SK-N-SH treated with all-trans-retinoic acid at 6 μM for 48 hours (cell line): Measurements from ENCODE around the gene FAM89B.

ENCODE experiments used
- ATAC-seq: fragments of 200-7000 bp; cut with Tn5 transposase; 3 replicates; pipeline ENCODE4 v1.9.1; 2020; ENCODE audit warnings: mild to moderate bottlenecking, moderate library complexity
- ARNTL ChIP-seq: fragments of 450-650 bp; formaldehyde crosslinking; IDR thresholded peaks from 2 replicates; pipeline ENCODE4 v1.5.0; 2020; ENCODE audit warnings: low read depth, mild to moderate bottlenecking, moderate library complexity, borderline replicate concordance
- BACH2 ChIP-seq: fragments of 250-450 bp; sonication (Bioruptor Pico); IDR thresholded peaks from 2 replicates; pipeline ENCODE4 v1.9.0; 2021; ENCODE audit warnings: mild to moderate bottlenecking, borderline replicate concordance
- ESRRG ChIP-seq: fragments of 250-450 bp; sonication (Bioruptor Pico); IDR thresholded peaks from 2 replicates; pipeline ENCODE4 v1.6.1; 2021; ENCODE audit warnings: mild to moderate bottlenecking
- GLIS3 ChIP-seq: fragments of 250-450 bp; sonication (Bioruptor Pico); IDR thresholded peaks from 2 replicates; pipeline ENCODE4 v1.5.0; 2020; ENCODE audit warnings: mild to moderate bottlenecking, moderate library complexity
- ISL1 ChIP-seq: fragments of 250-450 bp; sonication (Bioruptor Pico); IDR thresholded peaks from 2 replicates; pipeline ENCODE4 v2.1.2; 2022; ENCODE audit warnings: mild to moderate bottlenecking, moderate library complexity
- OSR1 ChIP-seq: fragments of 250-450 bp; sonication (Bioruptor Pico); IDR thresholded peaks from 2 replicates; pipeline ENCODE4 v1.8.0; 2022; ENCODE audit warnings: moderate library complexity, mild to moderate bottlenecking, inconsistent platforms
- PATZ1 ChIP-seq: fragments of 250-450 bp; sonication (Bioruptor Pico); IDR thresholded peaks from 2 replicates; pipeline ENCODE4 v1.8.0; 2020; ENCODE audit warnings: mild to moderate bottlenecking, moderate library complexity, borderline replicate concordance
- POU6F1 ChIP-seq: fragments of 250-450 bp; sonication (Bioruptor Pico); IDR thresholded peaks from 2 replicates; pipeline ENCODE4 v1.8.0; 2021; ENCODE audit warnings: low read depth, mild to moderate bottlenecking, moderate library complexity, borderline replicate concordance
- PPARA ChIP-seq: fragments of 250-450 bp; sonication (Bioruptor Pico); IDR thresholded peaks from 2 replicates; pipeline ENCODE4 v1.5.0; 2020; ENCODE audit warnings: mild to moderate bottlenecking, borderline replicate concordance
- RARB ChIP-seq: fragments of 250-450 bp; sonication (Bioruptor Pico); IDR thresholded peaks from 2 replicates; pipeline ENCODE4 v1.8.0; 2021; ENCODE audit warnings: mild to moderate bottlenecking, moderate library complexity
- SNAI2 ChIP-seq: fragments of 250-450 bp; sonication (Bioruptor Pico); IDR thresholded peaks from 2 replicates; pipeline ENCODE4 v1.5.0; 2020; ENCODE audit warnings: mild to moderate bottlenecking, moderate library complexity
- TCF4 ChIP-seq: fragments of 250-450 bp; sonication (Bioruptor Pico); IDR thresholded peaks from 2 replicates; pipeline ENCODE4 v1.8.0; 2021; ENCODE audit warnings: mild to moderate bottlenecking, moderate library complexity, borderline replicate concordance
- TOX ChIP-seq: fragments of 250-450 bp; sonication (Bioruptor Pico); IDR thresholded peaks from 2 replicates; pipeline ENCODE4 v1.8.0; 2021; ENCODE audit warnings: mild to moderate bottlenecking, moderate library complexity, borderline replicate concordance
- TSHZ2 ChIP-seq: fragments of 250-450 bp; sonication (Bioruptor Pico); IDR thresholded peaks from 2 replicates; pipeline ENCODE4 v1.5.0; 2020; ENCODE audit warnings: mild to moderate bottlenecking, moderate library complexity
- ZC3H10 ChIP-seq: fragments of 250-450 bp; sonication (Bioruptor Pico); IDR thresholded peaks from 2 replicates; pipeline ENCODE4 v1.5.1; 2021; ENCODE audit warnings: mild to moderate bottlenecking, moderate library complexity
- ZFP3 ChIP-seq: fragments of 250-450 bp; sonication (Bioruptor Pico); IDR thresholded peaks from 2 replicates; pipeline ENCODE4 v1.5.0; 2020; ENCODE audit warnings: mild to moderate bottlenecking, moderate library complexity
- ZNF565 ChIP-seq: fragments of 450-650 bp; formaldehyde crosslinking; conservative IDR thresholded peaks from 2 replicates; pipeline ENCODE4 v1.5.0; 2020; ENCODE audit warnings: low read depth, mild to moderate bottlenecking, moderate library complexity
- ZNF70 ChIP-seq: fragments of 450-650 bp; formaldehyde crosslinking; IDR thresholded peaks from 2 replicates; pipeline ENCODE4 v1.5.0; 2020; ENCODE audit warnings: mild to moderate bottlenecking, moderate library complexity
- ZNF8 ChIP-seq: fragments of 450-650 bp; formaldehyde crosslinking; IDR thresholded peaks from 2 replicates; pipeline ENCODE4 v1.5.0; 2020; ENCODE audit warnings: mild to moderate bottlenecking, moderate library complexity

Gene FAM89B

GRCh38 chr11:65578134-65578533 is 5.8 kb downstream of the FAM89B start:
- TF ChIP-seq ZNF565 = no peak
- no peak for TF ChIP-seq RARB
- no peak for TF ChIP-seq ZNF70 (CRISPR knock-in tag)
- no peak for TF ChIP-seq ISL1 (CRISPR knock-in tag)
- no peak for TF ChIP-seq TCF4
- TF ChIP-seq PATZ1 (CRISPR knock-in tag) = no peak
- no peak for TF ChIP-seq ZFP3 (CRISPR knock-in tag)
- TF ChIP-seq TSHZ2 (CRISPR knock-in tag) = no peak
- TF ChIP-seq PPARA (CRISPR knock-in tag) = no peak
- TF ChIP-seq SNAI2 (CRISPR knock-in tag) = no peak
- TF ChIP-seq BACH2 (CRISPR knock-in tag) = no peak
- no peak for TF ChIP-seq ESRRG (CRISPR knock-in tag)
- no peak for TF ChIP-seq ZC3H10 (CRISPR knock-in tag)
- TF ChIP-seq GLIS3 (CRISPR knock-in tag) = no peak
- no peak for TF ChIP-seq POU6F1
- TF ChIP-seq, all 23 proteins: peak for 0
- ATAC-seq = no peak

- ATAC-seq = no peak
- TF ChIP-seq TOX (CRISPR knock-in tag) = no peak
- no peak for TF ChIP-seq ARNTL (CRISPR knock-in tag)
- TF ChIP-seq GLIS3 (CRISPR knock-in tag) = no peak
- TF ChIP-seq TCF4 = no peak
- no peak for TF ChIP-seq ZNF8
- no peak for TF ChIP-seq BACH2 (CRISPR knock-in tag)
- TF ChIP-seq ZNF565 = no peak
- no peak for TF ChIP-seq ESRRG (CRISPR knock-in tag)
- no peak for TF ChIP-seq PPARA (CRISPR knock-in tag)
- no peak for TF ChIP-seq OSR1 (CRISPR knock-in tag)
- TF ChIP-seq TSHZ2 (CRISPR knock-in tag) = no peak
- TF ChIP-seq POU6F1 = no peak
- TF ChIP-seq ZFP3 (CRISPR knock-in tag) = no peak
Measured at GRCh38 chr11:65578667-65579066, 6.3 kb downstream of the FAM89B start.

GRCh38 chr11:65579291-65579690 is 7.0 kb downstream of the FAM89B start:
- ATAC-seq = no peak
- no peak for TF ChIP-seq GLIS3 (CRISPR knock-in tag)
